ENCODE measurements around the gene TCF12. TPM values are rescaled to one million over a fixed set of nuclear protein-coding genes. Genes with fewer than 3 reads are reported as not detected.

Gene TCF12
- total RNA-seq, 1 experiment from 2014 or later: 102 TPM

DNA sequence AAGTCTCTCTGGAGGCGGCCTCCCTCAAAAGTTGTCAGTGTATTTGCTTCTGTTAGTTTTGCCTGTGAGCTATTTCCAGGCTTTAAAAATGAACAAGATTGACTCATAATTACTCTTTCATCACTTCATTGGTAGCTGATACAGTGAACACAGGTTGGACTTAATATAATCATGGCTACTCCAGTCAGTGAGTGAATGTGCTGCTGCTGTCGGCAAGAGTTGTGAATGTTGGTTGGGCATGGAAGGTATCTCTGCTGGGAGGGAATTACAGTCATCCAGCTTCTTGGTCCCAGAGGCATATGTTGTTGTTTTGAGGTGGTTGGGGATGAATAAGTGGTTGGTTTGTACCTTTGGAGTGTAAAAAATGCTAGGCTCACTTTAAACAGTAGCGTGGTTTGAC, 11.5 kb downstream of the TCF12 start:
- ChIA-PET POLR2A (interaction anchor here (0.5 kb wide), 1 partner anchor 9 kb away, joined by 17 read pairs; no protein-coding TSS in a partner anchor), CTCF (no interaction called here)
- no peaks in the 10 kb centered on the region for H3K9me3 ChIP-seq (ENCODE audit: control insufficient read depth, insufficient read depth, low read depth, low read length)
- no TSS peak for BruUV-seq (replicated peaks)
- intact Hi-C loops (cut with micrococcal nuclease; ENCODE audit: unreplicated experiment): no loop called here
- H3K27me3 ChIP-seq (ENCODE audit: control insufficient read depth, insufficient read depth, low read length): no peaks in the 10 kb centered on the region
- no peak overlapping the region for H3K27ac ChIP-seq (ENCODE audit: low read length)
- ATAC-seq: no peak
- TF ChIP-seq POLR2AphosphoS5 (IDR thresholded peaks at IDR 0.05; ENCODE audit: low read depth, low read length) (no peak), SIN3A (IDR thresholded peaks at IDR 0.05; ENCODE audit: borderline replicate concordance, insufficient read depth, low read depth, low read length) (no peak), TCF7L2 (IDR thresholded peaks at IDR 0.05; ENCODE audit: low read depth, low read length) (no peak)
- TF ChIP-seq, protein P1, sequence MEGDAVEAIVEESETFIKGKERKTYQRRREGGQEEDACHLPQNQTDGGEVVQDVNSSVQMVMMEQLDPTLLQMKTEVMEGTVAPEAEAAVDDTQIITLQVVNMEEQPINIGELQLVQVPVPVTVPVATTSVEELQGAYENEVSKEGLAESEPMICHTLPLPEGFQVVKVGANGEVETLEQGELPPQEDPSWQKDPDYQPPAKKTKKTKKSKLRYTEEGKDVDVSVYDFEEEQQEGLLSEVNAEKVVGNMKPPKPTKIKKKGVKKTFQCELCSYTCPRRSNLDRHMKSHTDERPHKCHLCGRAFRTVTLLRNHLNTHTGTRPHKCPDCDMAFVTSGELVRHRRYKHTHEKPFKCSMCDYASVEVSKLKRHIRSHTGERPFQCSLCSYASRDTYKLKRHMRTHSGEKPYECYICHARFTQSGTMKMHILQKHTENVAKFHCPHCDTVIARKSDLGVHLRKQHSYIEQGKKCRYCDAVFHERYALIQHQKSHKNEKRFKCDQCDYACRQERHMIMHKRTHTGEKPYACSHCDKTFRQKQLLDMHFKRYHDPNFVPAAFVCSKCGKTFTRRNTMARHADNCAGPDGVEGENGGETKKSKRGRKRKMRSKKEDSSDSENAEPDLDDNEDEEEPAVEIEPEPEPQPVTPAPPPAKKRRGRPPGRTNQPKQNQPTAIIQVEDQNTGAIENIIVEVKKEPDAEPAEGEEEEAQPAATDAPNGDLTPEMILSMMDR (IDR thresholded peaks at IDR 0.05): no peak
- TF ChIP-seq, protein P2, sequence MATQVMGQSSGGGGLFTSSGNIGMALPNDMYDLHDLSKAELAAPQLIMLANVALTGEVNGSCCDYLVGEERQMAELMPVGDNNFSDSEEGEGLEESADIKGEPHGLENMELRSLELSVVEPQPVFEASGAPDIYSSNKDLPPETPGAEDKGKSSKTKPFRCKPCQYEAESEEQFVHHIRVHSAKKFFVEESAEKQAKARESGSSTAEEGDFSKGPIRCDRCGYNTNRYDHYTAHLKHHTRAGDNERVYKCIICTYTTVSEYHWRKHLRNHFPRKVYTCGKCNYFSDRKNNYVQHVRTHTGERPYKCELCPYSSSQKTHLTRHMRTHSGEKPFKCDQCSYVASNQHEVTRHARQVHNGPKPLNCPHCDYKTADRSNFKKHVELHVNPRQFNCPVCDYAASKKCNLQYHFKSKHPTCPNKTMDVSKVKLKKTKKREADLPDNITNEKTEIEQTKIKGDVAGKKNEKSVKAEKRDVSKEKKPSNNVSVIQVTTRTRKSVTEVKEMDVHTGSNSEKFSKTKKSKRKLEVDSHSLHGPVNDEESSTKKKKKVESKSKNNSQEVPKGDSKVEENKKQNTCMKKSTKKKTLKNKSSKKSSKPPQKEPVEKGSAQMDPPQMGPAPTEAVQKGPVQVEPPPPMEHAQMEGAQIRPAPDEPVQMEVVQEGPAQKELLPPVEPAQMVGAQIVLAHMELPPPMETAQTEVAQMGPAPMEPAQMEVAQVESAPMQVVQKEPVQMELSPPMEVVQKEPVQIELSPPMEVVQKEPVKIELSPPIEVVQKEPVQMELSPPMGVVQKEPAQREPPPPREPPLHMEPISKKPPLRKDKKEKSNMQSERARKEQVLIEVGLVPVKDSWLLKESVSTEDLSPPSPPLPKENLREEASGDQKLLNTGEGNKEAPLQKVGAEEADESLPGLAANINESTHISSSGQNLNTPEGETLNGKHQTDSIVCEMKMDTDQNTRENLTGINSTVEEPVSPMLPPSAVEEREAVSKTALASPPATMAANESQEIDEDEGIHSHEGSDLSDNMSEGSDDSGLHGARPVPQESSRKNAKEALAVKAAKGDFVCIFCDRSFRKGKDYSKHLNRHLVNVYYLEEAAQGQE (IDR thresholded peaks at IDR 0.05; ENCODE audit: insufficient read depth in 1 of 2, low read depth in 2 of 2, low read length in 1 of 2): no peak
- in situ Hi-C loops (cut with HindIII; ENCODE audit: low pct_unique_long_range_greater_than_20kb, low sequenced_read_pairs): no loop called here
- peaks cover 11% of the 10 kb centered on the region; the same call in 1 of the 2 replicates for H3K36me3 ChIP-seq (ENCODE audit: control insufficient read depth, insufficient read depth, low read length)
- peaks cover 13% of the 10 kb centered on the region for H3K4me1 ChIP-seq (ENCODE audit: control insufficient read depth, insufficient read depth, low read length)
- no peak overlapping the region for H3K4me3 ChIP-seq (ENCODE audit: low read depth in 2 of 2, low read length in 2 of 2)
- no peak for DNase-seq (ENCODE audit: low read depth, low spot score)

DNA sequence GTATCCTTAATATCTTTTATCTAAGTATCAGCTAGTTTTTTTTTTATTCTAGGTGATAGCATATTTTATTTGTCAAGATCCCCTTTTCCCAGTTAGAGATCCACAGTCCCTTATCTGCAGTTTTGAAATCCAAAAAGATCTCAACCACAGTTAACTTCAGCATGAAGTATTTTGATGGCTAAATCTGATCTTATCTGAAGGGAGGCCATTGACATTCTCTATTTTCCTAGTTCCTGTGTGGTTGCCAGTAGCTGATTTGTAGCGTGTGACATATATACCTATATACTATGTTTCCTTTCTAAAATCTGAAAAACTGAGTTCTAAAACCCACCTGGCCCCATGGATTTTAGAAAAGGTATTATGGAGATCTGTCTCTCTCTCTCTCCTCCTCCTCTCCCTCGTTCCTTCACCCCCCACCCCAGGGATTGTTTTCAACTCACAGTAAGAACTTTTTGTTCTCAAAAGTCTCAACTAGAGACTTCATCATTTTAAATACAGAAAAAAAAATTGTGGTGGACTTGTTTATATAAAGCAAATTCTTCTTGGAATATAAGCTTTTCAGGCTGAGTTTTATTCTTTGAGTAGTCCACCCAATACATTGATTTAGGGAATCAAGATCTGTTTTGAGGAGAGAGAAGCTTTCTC, 12.3 kb downstream of the TCF12 start:
- no peak for ATAC-seq
- H3K4me1 ChIP-seq (ENCODE audit: control insufficient read depth, insufficient read depth, low read length): peaks cover 13% of the 10 kb centered on the region
- ChIA-PET POLR2A (interaction anchor here (0.7 kb wide), 1 partner anchor 298 kb away, joined by 3 read pairs; no protein-coding TSS in a partner anchor), CTCF (no interaction called here)
- no peak overlapping the region for H3K27ac ChIP-seq (ENCODE audit: low read length)
- H3K36me3 ChIP-seq (ENCODE audit: control insufficient read depth, insufficient read depth, low read length): peaks cover 5% of the 10 kb centered on the region; the same call in 1 of the 2 replicates
- no peak for DNase-seq (ENCODE audit: low read depth, low spot score)
- intact Hi-C loops (cut with micrococcal nuclease; ENCODE audit: unreplicated experiment) (no loop called here), in situ Hi-C loops (cut with HindIII; ENCODE audit: low pct_unique_long_range_greater_than_20kb, low sequenced_read_pairs) (no loop called here)
- H3K27me3 ChIP-seq (ENCODE audit: control insufficient read depth, insufficient read depth, low read length): no peaks in the 10 kb centered on the region
- no peaks in the 10 kb centered on the region for H3K9me3 ChIP-seq (ENCODE audit: control insufficient read depth, insufficient read depth, low read depth, low read length)
- TF ChIP-seq POLR2AphosphoS5 (IDR thresholded peaks at IDR 0.05; ENCODE audit: low read depth, low read length) (no peak), SIN3A (IDR thresholded peaks at IDR 0.05; ENCODE audit: borderline replicate concordance, insufficient read depth, low read depth, low read length) (no peak), TCF7L2 (IDR thresholded peaks at IDR 0.05; ENCODE audit: low read depth, low read length) (no peak)
- TF ChIP-seq, protein P1 (IDR thresholded peaks at IDR 0.05): no peak
- TF ChIP-seq, protein P2 (IDR thresholded peaks at IDR 0.05; ENCODE audit: insufficient read depth in 1 of 2, low read depth in 2 of 2, low read length in 1 of 2): no peak
- no TSS peak for BruUV-seq (replicated peaks)
- no peak overlapping the region for H3K4me3 ChIP-seq (ENCODE audit: low read depth in 2 of 2, low read length in 2 of 2)
